ENCODE results near the gene CYP2D6.
"Not testable (repeated sequence)": the region's sequence is repeated elsewhere in the genome, so short reads cannot be mapped to it uniquely, and the experiment has no call there.

Gene CYP2D6

DNA sequence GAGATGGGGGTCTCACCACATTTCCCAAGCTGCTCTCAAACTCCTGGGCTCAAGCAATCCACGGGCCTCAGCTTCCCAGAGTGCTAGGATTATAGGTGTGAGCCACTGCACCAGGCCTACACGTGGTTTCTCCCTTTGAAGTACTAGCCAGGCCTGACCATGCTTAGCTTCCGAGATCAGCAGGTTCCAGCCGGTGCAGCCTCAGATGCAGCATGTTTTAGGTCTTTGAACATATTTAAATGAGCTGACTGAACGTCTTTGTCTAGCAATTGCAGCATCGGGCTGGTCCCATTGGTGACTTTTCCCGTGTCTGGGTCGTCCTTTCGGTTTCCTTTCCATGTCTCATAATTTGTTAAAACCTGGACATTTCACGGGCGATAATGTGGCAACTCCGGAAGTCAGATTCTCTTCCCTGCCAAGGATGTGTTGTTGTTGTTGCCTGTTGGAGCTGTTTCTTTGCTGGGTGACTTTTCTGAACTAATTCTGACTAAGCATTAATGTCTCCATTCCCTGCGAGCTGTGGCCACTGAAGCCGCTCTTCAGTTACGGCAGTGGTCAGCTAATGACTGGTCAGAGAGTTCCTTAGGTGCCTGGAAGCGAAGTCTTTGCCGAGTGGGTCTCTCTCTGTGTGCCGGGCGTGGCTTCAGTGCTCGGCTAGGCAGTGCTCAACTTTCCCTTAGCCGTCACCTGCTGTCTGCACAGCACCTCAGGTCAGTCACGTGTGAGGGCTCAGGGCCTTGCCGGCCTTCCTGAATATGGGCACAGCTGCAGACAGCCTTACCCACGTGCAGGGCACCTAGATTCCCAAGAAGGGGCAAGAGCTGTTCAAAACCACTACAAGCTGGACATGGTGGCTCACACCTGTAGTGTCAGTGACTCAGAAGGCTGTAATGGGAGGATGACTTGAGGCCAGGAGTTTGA lies 3.8 kb upstream of the CYP2D6 start:
- no peak for DNase-seq (ENCODE audit: low spot score)

DNA sequence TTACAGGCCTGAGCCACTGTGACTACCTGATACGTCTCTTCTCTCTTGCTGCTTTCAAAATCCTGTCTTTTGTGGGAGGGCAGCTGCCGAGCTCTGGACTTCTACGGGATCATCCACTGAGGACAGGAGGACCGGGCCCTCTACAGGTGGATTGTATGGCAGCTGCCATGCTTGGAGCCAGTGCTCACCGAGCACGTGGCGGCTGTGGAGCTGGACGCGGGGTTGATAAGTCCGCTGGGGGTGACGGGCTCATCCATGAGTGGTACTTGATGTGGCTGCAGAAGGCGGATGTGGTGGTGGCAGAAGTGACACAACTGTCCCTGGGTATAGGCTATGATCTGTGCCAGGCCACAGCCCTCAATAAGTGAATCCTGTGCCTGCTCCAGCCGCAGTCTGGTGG lies 1.8 kb upstream of the CYP2D6 start:
- DNase-seq (ENCODE audit: low spot score): no peak

DNA sequence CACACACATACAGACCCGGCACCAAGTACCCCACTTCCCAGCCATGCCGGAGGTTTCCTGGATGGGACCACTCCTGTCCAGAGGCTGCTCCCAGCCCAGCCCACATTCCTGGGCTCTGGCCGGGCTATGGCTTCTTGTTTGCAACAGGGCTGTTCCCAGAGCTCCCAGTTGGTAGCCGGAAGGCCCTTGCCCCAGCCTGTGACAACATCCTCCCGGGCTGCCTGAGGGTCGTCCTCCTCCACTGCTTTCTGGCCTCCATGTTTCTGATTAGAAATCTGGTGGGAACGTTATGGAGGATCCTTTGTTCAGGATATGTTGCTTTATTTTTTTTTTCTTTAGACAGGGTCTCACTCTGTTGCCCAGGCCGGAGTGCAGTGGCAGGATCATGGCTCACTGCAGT lies 952 bp upstream of the CYP2D6 start:
- DNase-seq (ENCODE audit: low spot score): no peak

DNA sequence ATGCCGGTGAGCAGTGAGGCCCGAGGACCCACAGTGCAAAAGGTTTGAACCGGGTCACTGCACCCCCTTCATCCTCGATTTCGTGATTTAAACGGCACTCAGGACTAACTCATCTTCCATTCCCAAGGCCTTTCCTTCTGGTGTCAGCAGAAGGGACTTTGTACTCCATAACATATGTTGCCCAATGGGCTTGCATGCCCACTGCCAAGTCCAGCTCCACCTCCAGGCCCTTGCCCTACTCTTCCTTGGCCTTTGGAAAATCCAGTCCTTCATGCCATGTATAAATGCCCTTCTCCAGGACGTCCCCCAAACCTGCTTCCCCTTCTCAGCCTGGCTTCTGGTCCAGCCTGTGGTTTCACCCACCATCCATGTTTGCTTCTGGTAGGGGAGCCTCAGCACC lies 428 bp downstream of the CYP2D6 start:
- not testable (repeated sequence) for DNase-seq (ENCODE audit: low spot score)

DNA sequence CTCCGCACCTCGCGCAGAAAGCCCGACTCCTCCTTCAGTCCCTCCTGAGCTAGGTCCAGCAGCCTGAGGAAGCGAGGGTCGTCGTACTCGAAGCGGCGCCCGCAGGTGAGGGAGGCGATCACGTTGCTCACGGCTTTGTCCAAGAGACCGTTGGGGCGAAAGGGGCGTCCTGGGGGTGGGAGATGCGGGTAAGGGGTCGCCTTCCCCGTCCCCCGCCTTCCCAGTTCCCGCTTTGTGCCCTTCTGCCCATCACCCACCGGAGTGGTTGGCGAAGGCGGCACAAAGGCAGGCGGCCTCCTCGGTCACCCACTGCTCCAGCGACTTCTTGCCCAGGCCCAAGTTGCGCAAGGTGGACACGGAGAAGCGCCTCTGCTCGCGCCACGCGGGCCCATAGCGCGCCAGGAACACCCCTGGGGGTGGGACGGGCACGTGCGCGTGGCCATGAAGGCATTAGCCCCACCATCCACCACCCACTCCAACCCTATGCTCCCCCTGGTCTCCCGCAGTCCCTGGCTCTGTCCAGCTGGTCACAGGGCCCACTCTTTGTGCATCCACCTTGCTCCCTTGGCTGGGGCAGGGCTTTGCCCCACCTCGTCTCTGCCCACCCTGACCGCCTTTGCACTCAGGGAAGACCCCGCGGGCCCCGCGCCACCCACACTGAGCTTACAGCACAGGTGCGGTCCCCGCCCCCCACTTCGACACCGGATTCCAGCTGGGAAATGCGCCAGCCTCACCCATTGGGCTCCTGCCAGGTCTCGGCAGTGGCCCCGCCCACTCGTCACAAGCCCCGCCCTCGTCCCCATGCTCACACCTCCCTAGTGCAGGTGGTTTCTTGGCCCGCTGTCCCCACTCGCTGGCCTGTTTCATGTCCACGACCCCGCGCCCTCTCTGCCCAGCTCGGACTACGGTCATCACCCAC lies 1.6 kb downstream of the CYP2D6 start:
- DNase-seq (ENCODE audit: low spot score): not testable (repeated sequence)

DNA sequence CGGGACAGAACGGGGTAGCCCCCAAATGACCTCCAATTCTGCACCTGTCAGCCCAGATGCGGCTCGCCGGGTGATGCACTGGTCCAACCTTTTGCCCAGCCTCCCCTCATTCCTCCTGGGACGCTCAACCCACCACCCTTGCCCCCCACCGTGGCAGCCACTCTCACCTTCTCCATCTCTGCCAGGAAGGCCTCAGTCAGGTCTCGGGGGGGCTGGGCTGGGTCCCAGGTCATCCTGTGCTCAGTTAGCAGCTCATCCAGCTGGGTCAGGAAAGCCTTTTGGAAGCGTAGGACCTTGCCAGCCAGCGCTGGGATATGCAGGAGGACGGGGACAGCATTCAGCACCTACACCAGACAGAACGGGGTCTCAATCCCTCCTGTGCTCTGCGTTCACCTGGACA lies 2.6 kb downstream of the CYP2D6 start:
- DNase-seq (ENCODE audit: low spot score): not testable (repeated sequence)

DNA sequence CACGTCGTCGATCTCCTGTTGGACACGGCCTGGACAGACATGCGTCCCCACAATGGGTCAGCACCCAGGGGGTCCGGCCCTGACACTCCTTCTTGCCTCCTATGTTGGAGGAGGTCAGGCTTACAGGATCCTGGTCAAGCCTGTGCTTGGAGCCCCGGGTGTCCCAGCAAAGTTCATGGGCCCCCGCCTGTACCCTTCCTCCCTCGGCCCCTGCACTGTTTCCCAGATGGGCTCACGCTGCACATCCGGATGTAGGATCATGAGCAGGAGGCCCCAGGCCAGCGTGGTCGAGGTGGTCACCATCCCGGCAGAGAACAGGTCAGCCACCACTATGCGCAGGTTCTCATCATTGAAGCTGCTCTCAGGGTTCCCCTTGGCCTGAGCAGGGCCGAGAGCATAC lies 3.0 kb downstream of the CYP2D6 start:
- DNase-seq (ENCODE audit: low spot score): no peak

DNA sequence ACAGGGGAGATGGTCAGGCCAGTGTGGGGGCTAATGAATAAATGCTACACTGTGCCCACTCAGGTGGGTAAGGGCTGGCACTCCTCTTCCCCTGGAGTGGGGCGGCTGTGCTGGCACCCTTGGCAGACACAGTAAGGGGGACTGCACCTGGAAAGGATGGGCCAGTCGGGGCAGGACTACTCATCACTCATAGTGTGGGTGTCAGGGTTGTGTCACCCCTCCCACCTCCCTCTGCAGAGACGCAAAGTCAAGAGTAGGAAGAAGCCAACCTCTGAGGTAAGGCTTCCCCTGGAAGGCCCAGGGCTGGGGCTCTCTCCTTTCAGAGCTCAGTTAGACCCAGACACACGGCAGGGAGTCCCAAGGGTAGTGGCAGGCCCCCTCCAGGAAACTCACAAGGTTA lies 7.1 kb downstream of the CYP2D6 start:
- DNase-seq (ENCODE audit: low spot score): not testable (repeated sequence)

DNA sequence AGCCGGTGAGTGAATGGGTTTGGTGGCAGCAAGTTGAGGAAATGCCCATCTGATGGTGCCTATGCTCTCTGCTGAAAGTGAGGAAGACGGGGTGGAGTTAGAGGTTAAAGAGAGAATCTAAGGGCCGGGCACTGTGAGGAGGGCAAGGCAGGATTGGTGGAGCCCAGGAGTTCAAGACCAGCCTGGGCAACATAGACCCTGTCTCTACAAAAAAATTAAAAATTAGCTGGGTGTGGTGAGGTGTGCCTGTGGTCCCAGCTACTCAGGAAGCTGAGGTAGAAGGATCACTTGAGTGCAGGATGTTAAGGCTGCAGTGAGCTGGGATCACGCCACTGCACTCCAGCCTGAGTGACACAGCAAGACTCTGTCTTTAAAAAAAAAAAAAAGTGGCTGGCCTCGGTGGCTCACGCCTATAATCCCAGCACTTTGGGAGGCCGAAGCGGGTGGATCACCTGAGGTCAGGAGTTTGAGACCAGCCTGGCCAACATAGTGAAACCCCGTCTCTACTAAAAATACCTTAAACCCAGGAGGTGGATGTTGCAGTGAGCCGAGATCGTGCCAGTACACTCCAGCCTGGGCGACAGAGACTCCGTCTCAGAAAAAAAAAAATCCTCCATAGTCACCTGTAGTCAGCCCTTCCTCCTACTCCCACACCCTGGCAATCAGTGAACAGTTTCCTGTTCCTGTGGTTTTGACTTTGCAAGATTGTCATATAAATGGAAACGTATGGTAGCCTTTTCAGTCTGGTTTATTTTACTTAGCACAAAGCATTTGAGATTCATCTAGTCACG lies 10.2 kb downstream of the CYP2D6 start:
- peak; percentile 65 for DNase-seq (ENCODE audit: low spot score)

DNA sequence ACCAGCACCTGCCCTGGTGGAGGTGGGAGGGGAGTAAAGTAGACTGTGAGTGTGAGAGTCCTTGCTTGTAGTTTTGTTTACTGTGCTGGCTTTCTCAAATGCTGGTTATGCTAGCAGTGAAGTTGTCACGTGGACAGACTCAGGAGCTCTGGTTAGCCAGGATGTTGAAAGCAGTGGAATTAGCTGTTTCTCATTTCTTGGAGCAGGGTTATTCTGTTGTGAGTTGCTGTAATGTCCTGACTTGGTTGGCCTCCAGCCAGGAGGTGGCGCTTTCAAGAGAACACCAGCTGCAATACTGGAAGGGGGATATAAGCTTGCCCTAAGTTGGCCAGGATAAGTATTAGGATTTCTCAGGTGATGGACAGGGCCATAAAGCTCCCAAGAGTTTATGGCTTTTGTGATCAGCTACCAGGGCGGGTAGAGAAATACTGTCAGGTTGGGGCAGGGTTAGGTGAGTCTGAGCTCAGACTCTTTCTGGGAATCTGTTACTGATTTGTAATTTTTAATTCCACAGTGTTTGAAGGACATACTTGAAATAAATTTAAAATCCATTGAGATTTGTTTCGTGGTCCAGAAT lies 13.7 kb downstream of the CYP2D6 start:
- DNase-seq (ENCODE audit: low spot score): no peak

DNA sequence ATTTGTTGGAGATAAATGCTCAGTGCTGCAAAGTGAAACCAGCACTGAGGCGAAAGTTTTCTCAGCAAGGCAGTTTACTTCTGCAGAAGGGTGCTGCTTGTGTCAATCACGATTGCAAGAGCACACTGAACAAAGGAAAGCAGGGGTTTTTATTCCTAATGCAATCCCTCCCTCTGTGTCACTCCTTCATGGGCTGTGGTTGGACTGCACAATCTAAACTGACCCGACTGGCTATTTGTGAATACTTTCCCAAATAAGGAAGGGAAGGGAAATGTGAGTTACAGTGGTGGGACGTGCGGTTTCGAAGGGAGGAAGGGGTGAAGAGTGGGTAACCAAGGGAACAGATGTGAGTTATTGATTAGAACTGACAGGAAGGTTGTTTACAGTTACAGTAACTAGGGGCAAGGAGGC lies 15.2 kb downstream of the CYP2D6 start:
- not testable (repeated sequence) for DNase-seq (ENCODE audit: low spot score)

DNA sequence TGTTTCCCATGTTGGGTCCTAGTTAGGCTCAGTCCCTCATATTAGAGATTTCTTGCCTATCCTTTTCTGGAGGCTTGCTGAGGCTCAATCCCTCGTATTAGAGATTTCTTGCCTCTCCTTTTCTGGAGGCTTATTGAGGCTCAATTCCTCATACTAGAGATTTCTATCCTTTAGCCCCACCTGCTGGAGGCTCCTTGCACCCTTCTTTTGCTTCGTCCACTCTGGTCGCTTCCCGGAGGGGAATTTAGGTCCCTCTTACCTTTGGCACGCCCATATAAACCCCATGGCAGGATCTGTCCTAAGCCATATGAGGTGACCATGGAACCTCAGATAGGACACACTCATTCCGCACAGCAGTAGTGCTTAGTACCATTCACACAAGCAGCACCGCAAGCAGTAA lies 15.9 kb downstream of the CYP2D6 start:
- no peak for DNase-seq (ENCODE audit: low spot score)

DNA sequence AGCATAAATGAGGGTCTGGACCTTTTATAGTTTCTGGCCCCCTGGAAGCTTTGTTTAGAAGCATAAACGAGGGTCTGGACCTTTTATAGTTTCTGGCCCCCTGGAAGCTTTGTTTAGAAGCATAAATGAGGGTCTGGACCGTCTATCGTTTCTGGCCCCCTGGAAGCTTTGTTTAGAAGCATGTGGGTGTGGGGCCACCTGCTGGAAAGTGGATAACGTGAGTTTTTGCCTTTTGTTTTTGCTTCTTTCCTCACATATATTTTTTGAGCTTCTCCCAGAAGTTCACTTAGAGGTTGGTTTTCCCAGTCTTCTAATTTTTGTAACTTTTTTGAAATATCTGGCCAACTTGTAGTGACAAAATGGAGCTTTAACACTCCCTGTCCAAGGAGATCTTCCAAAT lies 17.8 kb downstream of the CYP2D6 start:
- DNase-seq (ENCODE audit: low spot score): not testable (repeated sequence)

DNA sequence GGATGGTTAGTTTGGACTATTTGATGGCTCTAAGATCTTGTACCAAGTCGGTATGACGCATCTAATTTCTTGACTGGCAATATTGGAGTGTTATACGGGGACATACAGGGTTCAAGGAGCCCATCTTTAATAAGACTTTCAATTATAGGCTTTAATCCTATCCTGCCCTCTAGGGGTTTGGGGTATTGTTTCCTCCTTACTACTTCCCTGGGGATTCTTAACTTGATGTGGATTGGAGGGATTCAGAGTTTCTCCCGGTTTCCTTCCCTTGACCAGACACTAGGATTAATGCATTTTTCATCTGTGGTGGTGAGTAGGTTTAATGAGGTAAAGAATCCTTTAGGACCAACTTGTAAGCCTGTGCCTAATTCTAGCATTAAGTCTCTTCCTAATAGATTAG lies 18.8 kb downstream of the CYP2D6 start:
- DNase-seq (ENCODE audit: low spot score): no peak

DNA sequence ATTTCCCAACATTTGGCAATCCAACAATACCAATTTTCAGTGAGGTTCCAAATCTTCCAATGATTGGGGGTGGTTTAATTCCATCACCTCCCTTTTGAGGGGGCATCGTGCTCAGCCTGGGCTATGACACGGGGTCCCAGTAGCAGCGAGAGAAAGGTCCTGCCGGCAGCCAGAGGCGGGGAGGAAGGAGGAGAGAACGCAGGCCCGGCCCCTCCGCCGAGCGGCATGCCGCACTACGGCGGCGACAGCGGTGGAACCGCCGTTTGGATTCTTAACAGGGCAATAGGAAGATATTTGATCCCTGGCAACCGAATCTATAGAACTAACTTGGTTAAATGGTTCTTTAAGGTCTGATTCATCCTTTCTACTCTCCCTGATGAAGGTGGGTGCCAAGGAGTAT lies 21.8 kb downstream of the CYP2D6 start:
- no peak for DNase-seq (ENCODE audit: low spot score)

DNA sequence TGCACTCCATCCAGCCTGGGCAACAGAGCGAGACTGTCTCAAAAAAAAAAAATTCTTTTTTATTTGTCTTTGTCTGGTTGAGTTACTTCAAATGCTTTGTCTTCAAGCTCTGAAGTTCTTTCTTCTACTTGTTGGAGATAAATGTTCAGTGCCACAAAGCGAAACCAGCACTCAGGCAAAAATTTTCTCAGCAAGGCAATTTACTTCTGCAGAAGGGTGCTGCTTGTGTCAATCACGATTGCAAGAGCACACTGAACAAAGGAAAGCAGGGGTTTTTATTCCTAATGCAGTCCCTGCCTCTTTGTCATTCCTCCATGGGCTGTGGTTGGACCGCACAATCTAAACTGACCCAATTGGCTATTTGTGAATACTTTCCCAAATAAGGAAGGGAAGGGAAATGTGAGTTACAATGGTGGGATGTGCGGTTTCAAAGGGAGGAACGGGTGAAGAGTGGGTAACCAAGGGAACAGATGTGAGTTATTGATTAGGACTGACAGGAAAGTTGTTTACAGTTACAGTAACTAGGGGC lies 26.2 kb downstream of the CYP2D6 start:
- not testable (repeated sequence) for DNase-seq (ENCODE audit: low spot score)

DNA sequence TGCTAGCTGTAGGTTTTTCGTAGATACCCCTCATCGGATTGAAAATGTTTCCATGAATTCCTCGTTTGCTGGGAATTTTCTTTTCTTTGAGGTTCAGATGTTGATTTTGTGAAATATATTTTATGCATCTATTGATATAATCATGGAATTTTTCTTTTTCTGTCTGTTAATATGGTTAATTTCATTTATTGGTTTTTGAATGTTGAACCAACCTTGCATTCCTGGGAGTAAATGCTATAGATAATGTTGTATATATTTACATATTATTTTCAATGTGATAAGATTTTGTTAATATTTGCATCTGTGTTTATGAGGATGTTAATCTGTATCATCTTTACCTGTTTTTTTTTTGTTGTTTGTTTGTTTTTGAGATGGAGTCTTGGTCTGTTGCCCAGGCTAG lies 29.4 kb downstream of the CYP2D6 start:
- DNase-seq (ENCODE audit: low spot score): no peak

DNA sequence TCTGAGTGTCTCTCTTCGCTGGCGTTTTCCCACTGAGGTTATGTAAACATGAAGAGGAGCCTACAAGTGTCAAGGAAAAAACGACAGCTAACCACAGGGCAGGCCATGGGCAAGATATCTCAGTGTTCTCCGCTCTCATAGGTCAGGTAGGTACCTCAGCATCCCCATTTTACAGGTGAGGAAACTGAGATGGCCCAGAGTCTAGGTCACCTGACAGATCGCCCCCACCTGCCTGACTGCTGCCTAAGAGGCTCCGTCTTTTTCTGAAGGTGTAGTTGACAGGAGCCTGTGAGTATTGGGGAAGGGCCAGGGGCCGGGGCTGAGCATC lies 39.2 kb downstream of the CYP2D6 start:
- DNase-seq (ENCODE audit: low spot score): no peak

DNA sequence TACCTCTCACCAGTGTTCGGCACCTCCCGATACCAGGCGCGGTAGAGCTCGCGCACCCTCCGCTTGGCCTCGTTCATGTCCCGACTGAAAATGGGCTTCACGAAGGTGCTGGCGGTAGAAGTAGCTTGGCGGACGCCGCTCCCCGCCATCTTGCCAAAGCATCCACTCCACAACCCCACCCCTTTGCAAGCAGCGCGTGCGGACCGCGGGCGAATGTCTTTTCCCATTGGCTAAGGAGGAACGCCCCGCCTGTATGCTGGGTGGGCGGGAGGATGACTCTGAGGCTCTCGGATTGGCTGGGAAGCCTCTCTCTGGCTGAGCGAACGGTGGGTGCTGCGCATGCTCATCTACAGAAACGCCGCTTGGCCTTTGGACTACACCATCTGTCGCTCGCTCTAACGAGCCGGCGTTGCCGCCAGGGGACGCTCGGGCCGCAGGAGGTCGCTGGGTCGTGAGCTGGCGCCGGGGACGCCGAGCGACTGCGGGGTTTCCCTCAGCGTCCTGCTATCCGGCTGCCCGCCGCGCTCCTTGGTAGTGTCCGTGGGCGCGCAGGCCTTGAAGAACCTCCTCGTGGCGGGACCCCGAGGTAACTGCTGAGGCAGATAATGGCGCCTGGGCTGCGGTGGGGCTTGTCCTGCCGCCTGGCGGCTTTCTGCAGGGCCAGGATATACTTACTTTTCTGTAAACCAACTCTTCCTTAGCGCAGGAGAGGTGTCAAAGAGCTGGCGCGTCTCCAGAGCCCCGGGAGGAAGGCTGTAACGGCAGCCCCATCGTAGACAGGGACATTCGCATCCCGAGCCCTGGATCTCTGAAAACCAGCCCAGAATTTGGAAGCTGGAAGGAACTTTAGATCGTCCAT lies 39.8 kb downstream of the CYP2D6 start, which contains the start of gene NDUFA6:
Gene NDUFA6, minus strand, starts transcription at position 177 of the 859 bp plus-strand sequence. Its CDS starts 28 bp downstream, at position 149.
- peak; percentile 100 for DNase-seq (ENCODE audit: low spot score)

DNA sequence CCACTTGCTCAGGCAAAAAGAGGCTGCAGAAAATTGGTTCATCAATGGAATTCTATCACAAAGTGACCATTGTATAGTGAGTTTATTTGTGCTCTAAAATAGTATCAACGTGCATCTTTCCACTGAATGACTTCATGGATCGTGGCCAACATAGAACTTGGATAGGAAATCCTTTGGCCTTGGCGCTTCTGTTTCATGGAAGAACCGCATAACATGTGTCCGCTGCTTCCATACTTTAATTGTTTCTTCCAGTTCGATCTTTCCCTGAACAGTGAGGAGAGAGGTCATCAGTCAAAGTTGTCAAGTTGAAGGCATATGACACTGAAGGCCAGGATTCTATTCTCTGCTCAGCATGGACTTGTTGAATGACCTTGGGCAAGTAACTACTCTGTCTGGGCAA lies 44.6 kb downstream of the CYP2D6 start:
- no peak for DNase-seq (ENCODE audit: low spot score)
